IMR-90 (cell line): ENCODE results near the gene C14orf180. TPM values are rescaled to one million over a fixed set of nuclear protein-coding genes. Genes with fewer than 3 reads are reported as not detected.

Experiments used
- ATAC-seq: fragments of 200-7000 bp; cut with Tn5 transposase; 2 replicates; pipeline ENCODE4 v1.9.1; 2020; ENCODE audit warnings: low read depth, mild to moderate bottlenecking, moderate library complexity
- BruUV-seq: library from RNA; stranded (reverse); fragments of 400-500 nt; replicated peaks from 2 replicates; lab custom pipeline; 2021; lab: Mats Ljungman, UMichigan
- CTCF ChIA-PET: fragments of 300-600 bp; formaldehyde crosslinking; extraction: SDS; loops from one replicate; lab custom pipeline; 2021; ENCODE audit warnings: antibody characterized with exemption; lab: Yijun Ruan, JAX
- POLR2A ChIA-PET: fragments of 300-600 bp; sonication (Branson Sonifier 250); formaldehyde crosslinking; loops from one replicate; lab custom pipeline; 2022; ENCODE audit warnings: antibody characterized with exemption; ENCODE audit not compliant: unreplicated experiment; lab: Charles Lee
- DNase-seq: peaks from one replicate; pipeline ENCODE4 v3.0.0; 2013
- H2AFZ ChIP-seq: replicated peaks from 2 replicates; pipeline ENCODE3; 2013; ENCODE audit warnings: low read length, mild to moderate bottlenecking; ENCODE audit not compliant: poor library complexity
- H2AK5ac ChIP-seq: 2 replicates; pipeline ENCODE4 v1.6.1; 2013; ENCODE audit warnings: low read depth, low read length, inconsistent platforms
- H2AK9ac ChIP-seq: replicated peaks from 2 replicates; pipeline ENCODE3; 2013; ENCODE audit warnings: mild to moderate bottlenecking, low read depth, low read length, moderate library complexity; ENCODE audit not compliant: poor library complexity
- H2BK120ac ChIP-seq: 2 replicates; pipeline ENCODE4 v1.6.1; 2013; ENCODE audit warnings: low read depth, low read length, inconsistent platforms
- H2BK15ac ChIP-seq: 3 replicates; pipeline ENCODE4 v1.6.1; 2013; ENCODE audit warnings: low read depth, low read length, inconsistent platforms
- H2BK20ac ChIP-seq: 2 replicates; pipeline ENCODE4 v1.6.1; 2013; ENCODE audit warnings: low read depth, mild to moderate bottlenecking, inconsistent platforms, low read length, moderate library complexity
- H2BK5ac ChIP-seq: 2 replicates; pipeline ENCODE4 v1.6.1; 2013; ENCODE audit warnings: mild to moderate bottlenecking, low read depth, low read length, inconsistent platforms; ENCODE audit not compliant: poor library complexity, severe bottlenecking
- H3K14ac ChIP-seq: replicated peaks from 2 replicates; pipeline ENCODE4 v1.6.1; 2013; ENCODE audit warnings: low read depth, low read length, inconsistent platforms
- H3K18ac ChIP-seq: 2 replicates; pipeline ENCODE4 v1.6.1; 2013; ENCODE audit warnings: low read depth, low read length, control low read depth
- H3K23ac ChIP-seq: 2 replicates; pipeline ENCODE4 v1.6.1; 2013; ENCODE audit warnings: low read depth, low read length, inconsistent platforms
- H3K27ac ChIP-seq: 2 replicates; pipeline ENCODE4 v1.5.1; 2013; ENCODE audit warnings: mild to moderate bottlenecking, control low read depth, low read length; ENCODE audit not compliant: insufficient read depth
- H3K27me3 ChIP-seq: 2 replicates; pipeline ENCODE4 v1.6.1; 2013; ENCODE audit warnings: low read length; ENCODE audit not compliant: control insufficient read depth, insufficient read depth
- H3K36me3 ChIP-seq: 2 replicates; pipeline ENCODE4 v1.6.1; 2013; ENCODE audit warnings: low read length, mixed read lengths; ENCODE audit not compliant: control insufficient read depth, insufficient read depth
- H3K4ac ChIP-seq: 2 replicates; pipeline ENCODE4 v1.6.1; 2013; ENCODE audit warnings: low read depth, low read length, inconsistent platforms
- H3K4me1 ChIP-seq: 2 replicates; pipeline ENCODE4 v1.6.1; 2013; ENCODE audit warnings: low read length, mixed read lengths; ENCODE audit not compliant: control insufficient read depth, insufficient read depth
- H3K4me2 ChIP-seq: 2 replicates; pipeline ENCODE4 v1.6.1; 2013; ENCODE audit warnings: low read depth, mild to moderate bottlenecking, control low read depth, low read length, moderate library complexity
- H3K4me3 ChIP-seq: 2 replicates; pipeline ENCODE4 v1.5.1; 2013; ENCODE audit warnings: low read depth, mild to moderate bottlenecking, control low read depth, low read length, moderate library complexity; ENCODE audit not compliant: insufficient read depth
- H3K56ac ChIP-seq: 2 replicates; pipeline ENCODE4 v1.6.1; 2013; ENCODE audit warnings: low read length, inconsistent platforms; ENCODE audit not compliant: insufficient read depth; ENCODE audit errors: extremely low read depth
- H3K79me1 ChIP-seq, 2 experiments: 2 replicates each; pipeline ENCODE4 v1.6.1; 2013; ENCODE audit warnings: low read length in 2 of 2, inconsistent platforms in 1 of 2, low read depth in 1 of 2
- H3K9ac ChIP-seq: 2 replicates; pipeline ENCODE4 v1.6.1; 2013; ENCODE audit warnings: low read depth, low read length, control low read depth
- H3K9me1 ChIP-seq: 2 replicates; pipeline ENCODE4 v1.6.1; 2013; ENCODE audit warnings: low read length, inconsistent platforms; ENCODE audit not compliant: insufficient read depth
- H3K9me3 ChIP-seq: 2 replicates; pipeline ENCODE4 v1.6.1; 2013; ENCODE audit warnings: low read length; ENCODE audit not compliant: control insufficient read depth, insufficient read depth
- H4K20me1 ChIP-seq: 2 replicates; pipeline ENCODE4 v1.6.1; 2013; ENCODE audit warnings: low read length, inconsistent platforms; ENCODE audit not compliant: insufficient read depth
- H4K5ac ChIP-seq: 2 replicates; pipeline ENCODE4 v1.6.1; 2013; ENCODE audit warnings: mild to moderate bottlenecking, low read depth, low read length, control low read depth
- H4K8ac ChIP-seq, 2 experiments: 2 replicates each; pipeline ENCODE4 v1.6.1; 2013; ENCODE audit warnings: low read depth in 2 of 2, low read length in 2 of 2, control low read depth in 1 of 2, inconsistent platforms in 1 of 2
- H4K91ac ChIP-seq: 2 replicates; pipeline ENCODE4 v1.6.1; 2013; ENCODE audit warnings: low read depth, low read length, inconsistent platforms; ENCODE audit not compliant: insufficient read depth
- BHLHE40 ChIP-seq: fragments of 150-350 bp; IDR thresholded peaks from 2 replicates; pipeline ENCODE4 v1.6.1; 2016; ENCODE audit warnings: mild to moderate bottlenecking, low read depth, low read length
- CEBPB ChIP-seq: IDR thresholded peaks from 2 replicates; pipeline ENCODE4 v1.6.1; 2012; ENCODE audit warnings: low read depth, low read length, improper control_type of control experiment
- CHD1 ChIP-seq: IDR thresholded peaks from 2 replicates; pipeline ENCODE4 v1.6.1; 2012; ENCODE audit warnings: low read depth, low read length, improper control_type of control experiment
- ELK1 ChIP-seq: fragments of 150-350 bp; IDR thresholded peaks from 2 replicates; pipeline ENCODE4 v1.6.1; 2016; ENCODE audit warnings: low read depth, mild to moderate bottlenecking, low read length, moderate library complexity, borderline replicate concordance
- FOS ChIP-seq: fragments of 150-350 bp; IDR thresholded peaks from 2 replicates; pipeline ENCODE4 v1.6.1; 2016; ENCODE audit warnings: low read depth, low read length
- MAFK ChIP-seq: IDR thresholded peaks from 2 replicates; pipeline ENCODE4 v1.6.1; 2012; ENCODE audit warnings: low read depth, low read length, improper control_type of control experiment
- MAZ ChIP-seq: IDR thresholded peaks from 2 replicates; pipeline ENCODE4 v1.6.1; 2012; ENCODE audit warnings: low read depth, mild to moderate bottlenecking, low read length, improper control_type of control experiment, moderate library complexity, borderline replicate concordance
- MXI1 ChIP-seq: IDR thresholded peaks from 2 replicates; pipeline ENCODE4 v1.6.1; 2012; ENCODE audit warnings: low read depth, mild to moderate bottlenecking, low read length, moderate library complexity, borderline replicate concordance
- NFE2L2 ChIP-seq: fragments of 150-350 bp; IDR thresholded peaks from 2 replicates; pipeline ENCODE4 v1.6.1; 2016; ENCODE audit warnings: low read depth, mild to moderate bottlenecking, low read length
- POLR2A ChIP-seq: IDR thresholded peaks from 2 replicates; pipeline ENCODE4 v1.6.1; 2012; ENCODE audit warnings: mild to moderate bottlenecking, low read depth, low read length
- RAD21 ChIP-seq: IDR thresholded peaks from 2 replicates; pipeline ENCODE4 v1.6.1; 2012; ENCODE audit warnings: low read length, improper control_type of control experiment
- RCOR1 ChIP-seq: IDR thresholded peaks from 2 replicates; pipeline ENCODE4 v1.6.1; 2012; ENCODE audit warnings: mild to moderate bottlenecking, low read length, improper control_type of control experiment; ENCODE audit not compliant: insufficient replicate concordance
- RFX5 ChIP-seq: IDR thresholded peaks from 2 replicates; pipeline ENCODE4 v1.8.0; 2012; ENCODE audit warnings: low read depth, mild to moderate bottlenecking, low read length, moderate library complexity
- SMC3 ChIP-seq: fragments of 150-350 bp; IDR thresholded peaks from 2 replicates; pipeline ENCODE4 v1.6.1; 2016; ENCODE audit warnings: low read depth, mild to moderate bottlenecking, antibody characterized with exemption, low read length, moderate library complexity
- WGBS, 2 experiments: methylation state at CpG; one replicate each; pipeline versions ENCODE4 v1.1.5 to v1.1.7; 2013; ENCODE audit warnings: missing lambda C conversion rate in 2 of 2; ENCODE audit not compliant: insufficient read length in 1 of 2; ENCODE audit errors: extremely low coverage in 2 of 2; 5-methylcytosine and 5-hydroxymethylcytosine counted together
- dilution Hi-C: fragments of 300-500 bp; cut with HindIII; formaldehyde crosslinking; loops from one replicate; pipeline ENCODE4 v1.14.3; 2018; ENCODE audit warnings: low sequenced_read_pairs; ENCODE audit not compliant: unreplicated experiment
- in situ Hi-C: fragments of 300-500 bp; cut with MboI; formaldehyde crosslinking; loops from 3 replicates; pipeline ENCODE4 v1.14.3; 2019; ENCODE audit warnings: low sequenced_read_pairs, inconsistent platforms, mixed read lengths
- intact Hi-C: fragments of 100-400 bp; cut with micrococcal nuclease; formaldehyde crosslinking; loops from 2 replicates; pipeline ENCODE4 v1.10.0; 2022
- polyA plus RNA-seq, 3 experiments: library from polyadenylated mRNA; depleted of rRNA; stranded (reverse); fragments of >200 nt; gene quantifications; 2 replicates each; pipeline ENCODE4 v1.2.3, GENCODE V29; 2012; ENCODE audit warnings: low replicate concordance in 1 of 3
- total RNA-seq: library from RNA; depleted of rRNA; stranded (reverse); fragments of >200 nt; gene quantifications from 2 replicates; pipeline ENCODE4 v1.2.3, GENCODE V29; 2012

The C14orf180 gene
- total and polyA plus RNA-seq, 2 of the 4 experiments (the other 2 are of a cell fraction) = not detected

DNA sequence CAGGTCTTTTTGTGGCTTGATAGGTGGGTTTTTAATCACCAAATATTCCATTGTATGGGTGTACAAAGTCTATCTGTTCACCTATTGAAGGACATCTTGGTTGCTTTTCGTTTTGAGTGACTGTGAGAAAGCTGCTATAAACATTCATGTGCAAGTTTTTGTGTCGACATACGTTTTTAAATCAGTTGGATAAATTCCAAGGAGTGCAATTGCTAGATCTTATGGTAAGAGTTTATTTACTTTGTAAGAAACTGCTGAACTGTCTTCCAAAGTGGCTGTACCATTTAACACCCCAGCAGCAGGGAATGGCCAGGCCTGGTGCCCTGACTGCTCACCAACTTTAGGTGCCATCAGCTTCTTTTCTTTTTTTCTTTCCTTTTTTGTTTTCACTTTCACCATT lies 45.5 kb upstream of the C14orf180 start:
- H3K79me1 ChIP-seq = no peaks in the 10 kb centered on the region
- TF ChIP-seq RAD21 (no peak), RCOR1 (no peak), BHLHE40 (no peak), CHD1 (no peak), MXI1 (no peak), CEBPB (no peak), MAZ (no peak), POLR2A (no peak), ELK1 (no peak), MAFK (no peak), NFE2L2 (no peak), SMC3 (no peak), RFX5 (no peak), FOS (no peak)
- H3K14ac ChIP-seq = no peak overlapping the region
- dilution Hi-C loops (no loop called here), in situ Hi-C loops (no loop called here), intact Hi-C loops (no loop called here)
- DNase-seq = no peak
- H4K20me1 ChIP-seq = no peaks in the 10 kb centered on the region
- no peak overlapping the region for H2BK120ac ChIP-seq
- peaks cover 2% of the 10 kb centered on the region; the same call in 1 of the 2 replicates for H3K9me3 ChIP-seq
- H4K8ac ChIP-seq = no peak overlapping the region
- CTCF ChIA-PET = interaction anchor here (0.7 kb wide), 1 partner anchor 445 kb away, joined by 4 read pairs; no protein-coding TSS in a partner anchor
- H2AK5ac ChIP-seq = no peak overlapping the region
- no peak overlapping the region for H3K9ac ChIP-seq
- no peak overlapping the region for H3K23ac ChIP-seq
- H2BK20ac ChIP-seq = no peak overlapping the region
- no peak for ATAC-seq
- no peak overlapping the region for H2AK9ac ChIP-seq
- no peak overlapping the region for H3K56ac ChIP-seq
- H3K9me1 ChIP-seq = no peaks in the 10 kb centered on the region
- no peak overlapping the region for H3K18ac ChIP-seq
- H3K36me3 ChIP-seq = no peaks in the 10 kb centered on the region
- no peak overlapping the region for H3K4me3 ChIP-seq
- H3K27me3 ChIP-seq = no peaks in the 10 kb centered on the region
- no TSS peak for BruUV-seq
- H3K4me2 ChIP-seq = no peak overlapping the region
- no peak overlapping the region for H2BK15ac ChIP-seq
- no peak overlapping the region for H3K4ac ChIP-seq
- no peak overlapping the region for H2BK5ac ChIP-seq
- H3K4me1 ChIP-seq = no peaks in the 10 kb centered on the region
- no peak overlapping the region for H4K91ac ChIP-seq
- no peak overlapping the region for H4K5ac ChIP-seq
- H3K27ac ChIP-seq = no peak overlapping the region
- POLR2A ChIA-PET = no interaction called here
- no peak overlapping the region for H2AFZ ChIP-seq
- 0% methylated on average over 3 of the region's 3 CpGs; no CpG with 5 or more reads in 1 of the 2 experiments for WGBS, 2 experiments
